Skin of body (tissue), 2 donors: Measurements from ENCODE around the gene PLPPR3. TPM values are rescaled to one million over a fixed set of nuclear protein-coding genes. Genes with fewer than 3 reads are reported as not detected.
"Not testable (repeated sequence)": the region's sequence is repeated elsewhere in the genome, so short reads cannot be mapped to it uniquely, and the experiment has no call there.

Source experiments
- DNase-seq: peaks from one replicate; lab custom pipeline; 2025; lab: John Stamatoyannopoulos, UW
- total RNA-seq: library from RNA; depleted of rRNA; stranded (reverse); fragments of >200 nt; gene quantifications from one replicate; pipeline ENCODE4 v1.2.3, GENCODE V29; 2014

PLPPR3 gene
- total RNA-seq, 1 donor from 2014 or later, result 0.89 TPM

DNA sequence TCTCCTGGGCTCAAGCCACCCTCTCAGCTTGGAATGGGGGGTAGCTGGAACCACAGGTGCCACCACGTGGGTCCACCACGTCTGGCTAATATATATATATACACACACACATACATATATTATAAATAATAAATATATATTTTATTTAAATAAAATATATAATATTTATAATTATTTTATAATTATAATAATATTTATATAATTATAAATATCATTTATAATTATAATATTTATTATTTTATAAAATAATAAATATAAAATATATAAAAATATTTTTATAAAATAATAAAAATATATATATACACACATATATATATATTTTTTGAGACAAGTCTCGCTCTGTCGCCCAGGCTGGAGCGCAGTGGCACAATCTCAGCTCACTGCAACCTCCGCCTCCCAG lies 32.8 kb upstream of the PLPPR3 start:
- DNase-seq, result no peak

GRCh38 chr19:853614-854220 lies 32.0 kb upstream of the PLPPR3 start:
- not testable (repeated sequence) for DNase-seq

- DNase-seq, result no peak
These were observed 31.3 kb upstream of the PLPPR3 start for GRCh38 chr19:853014-853585.

DNA sequence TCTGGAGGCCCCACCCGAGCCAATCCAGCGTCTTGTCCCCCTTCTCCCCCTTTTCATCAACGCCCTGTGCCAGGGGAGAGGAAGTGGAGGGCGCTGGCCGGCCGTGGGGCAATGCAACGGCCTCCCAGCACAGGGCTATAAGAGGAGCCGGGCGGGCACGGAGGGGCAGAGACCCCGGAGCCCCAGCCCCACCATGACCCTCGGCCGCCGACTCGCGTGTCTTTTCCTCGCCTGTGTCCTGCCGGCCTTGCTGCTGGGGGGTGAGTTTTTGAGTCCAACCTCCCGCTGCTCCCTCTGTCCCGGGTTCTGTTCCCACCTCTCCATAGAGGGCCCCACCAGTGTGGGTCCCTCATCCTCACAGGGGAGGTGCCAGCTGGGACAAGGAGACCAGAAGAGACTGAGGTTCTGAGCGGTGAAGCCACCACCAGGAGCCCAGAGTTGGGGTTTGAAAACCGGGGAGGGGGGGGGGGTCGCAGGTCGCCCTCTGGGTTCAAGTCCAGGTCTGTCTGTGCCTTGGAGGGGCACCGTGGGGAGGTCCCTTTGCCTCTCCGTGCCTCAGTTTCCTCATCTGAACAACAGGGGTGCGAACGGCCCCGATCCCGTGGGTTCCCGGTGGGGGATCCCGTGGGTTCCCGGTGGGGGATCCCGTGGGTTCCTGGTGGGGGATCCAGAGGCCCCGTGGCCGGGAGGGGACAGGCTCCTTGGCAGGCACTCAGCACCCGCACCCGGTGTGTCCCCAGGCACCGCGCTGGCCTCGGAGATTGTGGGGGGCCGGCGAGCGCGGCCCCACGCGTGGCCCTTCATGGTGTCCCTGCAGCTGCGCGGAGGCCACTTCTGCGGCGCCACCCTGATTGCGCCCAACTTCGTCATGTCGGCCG lies 30.6 kb upstream of the PLPPR3 start, which contains the start of gene ELANE:
Gene ELANE (plus strand): TSS at position 168 of the 878 bp plus-strand sequence. CDS start 26 bp downstream, at position 194.
- DNase-seq, result no peak

GRCh38 chr19:850979-851335 lies 29.2 kb upstream of the PLPPR3 start:
- no peak for DNase-seq

GRCh38 chr19:850221-850978 lies 28.6 kb upstream of the PLPPR3 start:
- peak; percentile 69 for DNase-seq

DNA sequence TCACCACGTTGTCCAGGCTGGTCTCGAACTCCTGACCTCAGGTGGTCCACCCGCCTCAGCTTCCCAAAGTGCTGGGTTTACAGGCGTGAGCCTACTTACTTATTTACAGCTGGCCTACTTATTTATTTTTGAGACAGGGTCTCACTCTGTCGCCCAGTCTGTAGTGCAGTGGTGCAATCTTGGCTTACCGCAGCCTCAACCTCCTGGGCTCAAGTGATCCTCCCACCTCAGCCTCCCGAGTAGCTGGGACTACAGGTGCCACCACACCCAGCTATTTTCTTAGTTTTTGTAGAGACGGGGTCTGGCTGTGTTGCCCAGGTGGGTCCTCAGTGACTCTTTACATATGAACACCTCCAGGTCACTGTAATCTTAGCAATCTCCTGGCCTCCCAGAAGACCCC lies 27.4 kb upstream of the PLPPR3 start:
- DNase-seq, result not testable (repeated sequence)

- no peak for DNase-seq
These were observed 26.7 kb upstream of the PLPPR3 start for GRCh38 chr19:848386-848921.

DNA sequence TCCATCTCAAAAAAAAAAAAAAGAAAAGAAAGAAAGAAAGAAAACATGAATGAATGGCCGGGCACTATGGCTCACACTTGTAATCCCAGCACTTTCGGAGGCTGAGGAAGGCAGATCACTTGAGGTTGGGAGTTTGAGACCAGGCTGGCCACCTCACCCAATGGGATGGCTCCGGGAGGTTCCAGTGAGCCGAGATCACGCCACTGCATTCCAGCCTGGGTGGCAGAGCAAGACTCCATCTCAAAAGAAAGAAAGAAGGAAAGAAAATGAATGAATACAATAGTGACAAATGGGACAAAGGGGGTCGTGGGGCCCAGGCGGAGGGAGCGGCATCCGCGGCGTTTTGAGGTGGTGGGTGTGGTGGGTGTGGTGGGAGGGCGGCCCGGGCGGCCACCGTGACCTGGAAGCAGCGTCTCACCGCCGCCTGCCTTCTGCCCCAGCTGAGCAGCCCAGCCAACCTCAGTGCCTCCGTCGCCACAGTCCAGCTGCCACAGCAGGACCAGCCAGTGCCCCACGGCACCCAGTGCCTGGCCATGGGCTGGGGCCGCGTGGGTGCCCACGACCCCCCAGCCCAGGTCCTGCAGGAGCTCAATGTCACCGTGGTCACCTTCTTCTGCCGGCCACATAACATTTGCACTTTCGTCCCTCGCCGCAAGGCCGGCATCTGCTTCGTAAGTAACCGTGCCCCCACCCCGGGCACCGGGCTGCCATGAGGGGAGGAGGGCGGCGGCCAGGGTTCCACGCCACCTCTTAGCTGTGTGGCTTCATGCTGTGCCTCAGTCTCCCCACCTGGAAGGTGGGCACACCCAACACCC lies 24.2 kb upstream of the PLPPR3 start:
- DNase-seq, result no peak

DNA sequence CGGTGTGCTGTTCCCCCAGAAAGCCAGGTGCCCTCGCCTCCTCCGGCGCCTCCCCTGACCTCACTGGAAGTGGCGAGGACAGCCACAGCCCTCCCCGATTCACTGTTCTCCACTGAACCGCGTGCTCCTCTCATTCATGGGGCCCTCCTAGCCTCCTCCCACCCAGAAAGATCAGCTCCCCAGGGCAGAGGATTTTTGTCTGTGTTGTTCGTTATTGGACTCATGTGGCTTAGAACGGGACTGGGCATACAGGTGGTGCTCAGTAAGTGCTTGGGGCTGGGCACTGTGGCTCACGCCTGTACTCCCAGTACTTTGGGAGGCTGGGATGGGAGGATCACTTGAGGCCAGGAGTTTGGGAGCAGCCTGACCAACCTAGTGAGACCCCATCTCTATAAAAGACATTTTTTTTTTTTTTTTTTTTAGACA lies 22.8 kb upstream of the PLPPR3 start:
- no peak for DNase-seq

GRCh38 chr19:843836-844545 lies 22.2 kb upstream of the PLPPR3 start:
- no peak for DNase-seq

DNA sequence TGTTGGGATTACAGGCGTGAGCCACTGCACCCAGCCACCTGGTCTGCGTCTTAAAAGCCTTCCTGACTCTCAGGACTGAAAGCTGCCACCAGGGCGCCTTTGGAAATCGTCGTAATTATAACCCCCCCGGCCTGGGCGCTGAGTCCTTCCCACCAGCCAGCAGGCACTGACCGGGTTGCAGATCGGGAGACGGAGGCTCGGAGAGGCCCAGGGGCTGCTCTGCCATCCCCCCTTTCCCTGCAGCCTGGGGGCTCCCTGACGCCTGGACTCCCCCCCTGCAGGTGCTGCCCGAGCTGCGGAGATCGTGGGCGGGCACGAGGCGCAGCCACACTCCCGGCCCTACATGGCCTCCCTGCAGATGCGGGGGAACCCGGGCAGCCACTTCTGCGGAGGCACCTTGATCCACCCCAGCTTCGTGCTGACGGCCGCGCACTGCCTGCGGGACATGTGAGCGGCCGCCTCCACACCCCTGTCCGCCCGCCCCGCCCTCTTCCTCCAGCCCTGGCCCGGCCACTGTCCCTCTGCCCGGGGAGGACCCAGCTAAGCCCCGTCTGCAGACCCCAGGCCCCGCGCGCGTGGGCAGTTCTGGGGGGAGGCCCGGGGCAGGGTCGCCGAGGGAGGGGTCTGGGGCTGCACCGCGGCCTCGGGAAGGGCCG lies 21.6 kb upstream of the PLPPR3 start:
- no peak for DNase-seq

DNA sequence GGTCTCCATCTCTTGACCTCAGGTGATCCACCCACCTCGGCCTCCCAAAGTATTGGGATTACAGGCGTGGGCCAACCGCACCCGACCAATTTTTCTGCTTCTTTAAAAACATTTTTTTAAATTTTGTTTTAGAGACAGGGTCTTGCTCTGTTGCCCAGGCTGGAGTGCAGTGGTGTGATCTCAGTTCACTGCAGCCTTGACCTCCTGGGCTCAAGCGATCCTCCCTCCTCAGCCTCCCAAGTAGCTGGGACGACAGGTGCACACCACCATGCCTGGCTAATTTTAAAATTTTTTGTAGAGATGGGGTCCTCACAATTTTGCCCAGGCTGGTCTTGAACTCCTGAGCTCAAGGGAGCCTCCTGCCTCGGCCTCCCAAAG lies 21.0 kb upstream of the PLPPR3 start:
- DNase-seq, result not testable (repeated sequence)

- no peak for DNase-seq
These were observed 18.9 kb upstream of the PLPPR3 start, which contains the start of gene PRTN3 for GRCh38 chr19:840519-841206. PRTN3 (plus strand) TSS chr19:840999; CDS start chr19:841009, 10 bp downstream.

DNA sequence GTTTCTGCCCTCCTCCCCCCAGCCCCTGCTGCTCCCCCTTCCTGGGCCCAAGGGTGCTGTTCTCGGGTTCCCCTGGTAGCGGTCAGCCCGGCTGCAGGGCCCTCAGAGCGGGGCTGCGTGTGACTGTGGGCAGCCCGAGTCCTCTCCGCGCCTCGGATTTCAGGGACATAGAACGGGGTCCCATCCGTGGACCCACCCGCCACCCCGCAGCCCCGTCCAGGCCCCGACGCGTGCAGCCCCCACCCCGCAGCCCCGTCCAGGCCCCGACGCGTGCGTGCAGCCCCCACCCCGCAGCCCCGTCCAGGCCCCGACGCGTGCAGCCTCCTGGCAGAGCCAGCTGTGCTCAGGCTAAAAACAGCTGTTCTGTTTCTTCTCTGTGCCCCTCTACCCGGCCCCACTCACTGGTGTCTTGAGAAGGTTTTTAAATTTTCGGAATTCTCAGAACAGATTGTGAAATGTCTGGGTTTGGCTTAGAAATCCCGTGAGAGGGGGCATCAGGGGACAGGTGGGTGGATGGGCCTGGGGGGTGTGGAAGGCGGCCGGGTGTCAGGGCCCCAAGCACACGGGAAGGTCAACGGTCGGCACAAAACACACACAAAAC lies 13.6 kb upstream of the PLPPR3 start:
- no peak for DNase-seq

DNA sequence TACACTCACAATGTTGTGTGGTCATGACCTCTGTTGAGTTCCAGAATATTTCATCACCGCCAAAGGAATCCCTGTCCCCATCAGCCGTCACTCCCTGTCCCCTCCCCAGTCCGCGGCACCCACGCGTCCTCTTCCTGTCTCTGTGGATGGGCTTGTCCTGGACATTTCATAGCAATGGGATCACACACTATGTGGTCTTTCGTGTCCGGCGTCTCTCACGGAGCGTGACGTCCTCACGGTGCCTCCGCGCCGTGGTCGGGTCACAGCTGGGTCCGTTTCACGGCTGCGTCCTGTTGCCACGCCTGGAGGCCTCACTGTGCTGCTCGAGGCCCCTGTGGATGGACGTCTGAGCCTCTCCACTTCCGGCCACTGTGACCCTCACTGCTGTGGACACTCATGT lies 12.5 kb upstream of the PLPPR3 start:
- no peak for DNase-seq

DNA sequence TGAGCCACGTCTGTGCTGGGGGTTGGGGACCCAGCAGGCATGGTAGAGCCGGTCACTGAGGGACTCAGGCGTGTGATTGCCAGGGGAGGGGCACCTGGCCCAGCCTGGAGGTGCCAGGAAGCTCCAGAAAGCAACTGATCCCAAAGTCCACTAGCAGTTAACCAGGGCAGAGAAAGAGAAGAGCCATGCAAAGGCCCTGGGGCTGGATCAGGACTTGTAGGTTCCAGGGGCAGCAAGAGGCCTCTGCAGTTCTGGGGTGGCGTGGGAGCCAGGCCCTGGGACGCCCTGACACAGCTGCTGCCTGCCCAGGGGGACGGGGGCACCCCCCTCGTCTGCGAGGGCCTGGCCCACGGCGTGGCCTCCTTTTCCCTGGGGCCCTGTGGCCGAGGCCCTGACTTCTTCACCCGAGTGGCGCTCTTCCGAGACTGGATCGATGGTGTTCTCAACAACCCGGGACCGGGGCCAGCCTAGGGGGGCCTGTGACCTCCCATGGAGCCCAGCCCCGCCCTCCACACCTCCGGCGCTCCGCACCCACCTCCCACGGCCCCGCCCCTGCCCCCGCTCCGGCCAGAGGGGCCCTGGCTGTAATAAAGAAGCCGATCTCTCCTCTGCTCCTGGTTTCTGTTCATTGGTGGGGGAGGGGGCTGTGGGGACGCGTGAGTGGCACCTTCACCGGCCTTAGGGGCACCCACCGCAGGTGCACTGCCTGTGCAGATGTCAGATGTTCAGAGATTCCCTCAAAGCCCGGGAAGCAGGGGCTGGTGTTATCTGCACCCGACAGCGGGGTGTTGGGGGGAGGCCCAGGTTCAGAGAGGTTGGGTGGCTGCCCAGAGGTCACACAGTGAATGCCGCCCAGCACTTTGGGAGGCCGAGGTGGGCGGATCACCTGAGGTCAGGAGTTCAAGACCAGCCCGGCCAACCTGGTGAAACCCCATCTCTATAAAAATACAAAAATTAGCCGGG lies 9.9 kb upstream of the PLPPR3 start:
- no peak for DNase-seq
